Left ventricle myocardium inferior (tissue), 1 donor: ENCODE measurements around the gene LEMD2. TPM values are rescaled to one million over a fixed set of nuclear protein-coding genes. Genes with fewer than 3 reads are reported as not detected.

ENCODE experiments used
- DNase-seq: peaks from one replicate; pipeline ENCODE4 v3.0.0-alpha.2; 2020
- H3K27ac ChIP-seq: fragments of 200-600 bp; replicated peaks from 2 replicates; pipeline ENCODE4 v1.8.0; 2021
- H3K27me3 ChIP-seq: fragments of 200-600 bp; 2 replicates; pipeline ENCODE4 v1.8.0; 2021; ENCODE audit warnings: low read depth
- H3K36me3 ChIP-seq: fragments of 200-600 bp; 2 replicates; pipeline ENCODE4 v1.8.0; 2021
- H3K4me1 ChIP-seq: fragments of 200-600 bp; 2 replicates; pipeline ENCODE4 v1.8.0; 2021
- H3K4me3 ChIP-seq: fragments of 200-600 bp; 2 replicates; pipeline ENCODE4 v1.8.0; 2021; ENCODE audit warnings: mild to moderate bottlenecking, moderate library complexity
- H3K9me3 ChIP-seq: fragments of 200-600 bp; replicated peaks from 2 replicates; pipeline ENCODE4 v1.8.0; 2021
- CTCF ChIP-seq: fragments of 200-600 bp; IDR thresholded peaks from 2 replicates; pipeline ENCODE4 v1.8.0; 2021; ENCODE audit warnings: antibody characterized with exemption, mild to moderate bottlenecking, borderline replicate concordance
- intact Hi-C: fragments of 100-400 bp; cut with micrococcal nuclease; formaldehyde crosslinking; loops from one replicate; pipeline ENCODE4 v1.11.0; 2022
- total RNA-seq: library from RNA; stranded (reverse); fragmentation: NEBNext Ultra II Directional; extraction: Animal tissue kit (Norgen Biotek cat#: 25700); gene quantifications from one replicate; pipeline ENCODE4 v1.2.1, GENCODE V29; 2021
- donor health status: DM: no; HTN: yes; CAD: no; lungs with severe emphysema.

LEMD2 gene
- total RNA-seq, 1 donor from 2014 or later: 22.2 TPM

- Histone ChIP-seq H3K27ac (no peak overlapping the region), H3K9me3 (no peaks in the 10 kb centered on the region), H3K27me3 (peaks cover 86% of the 10 kb centered on the region), H3K36me3 (no peaks in the 10 kb centered on the region), H3K4me3 (no peak overlapping the region), H3K4me1 (no peaks in the 10 kb centered on the region)
- no peak for DNase-seq
- no peak for TF ChIP-seq CTCF
- intact Hi-C loops: no loop called here
Measured at GRCh38 chr6:33797626-33798342, 8.9 kb upstream of the LEMD2 start.

DNA sequence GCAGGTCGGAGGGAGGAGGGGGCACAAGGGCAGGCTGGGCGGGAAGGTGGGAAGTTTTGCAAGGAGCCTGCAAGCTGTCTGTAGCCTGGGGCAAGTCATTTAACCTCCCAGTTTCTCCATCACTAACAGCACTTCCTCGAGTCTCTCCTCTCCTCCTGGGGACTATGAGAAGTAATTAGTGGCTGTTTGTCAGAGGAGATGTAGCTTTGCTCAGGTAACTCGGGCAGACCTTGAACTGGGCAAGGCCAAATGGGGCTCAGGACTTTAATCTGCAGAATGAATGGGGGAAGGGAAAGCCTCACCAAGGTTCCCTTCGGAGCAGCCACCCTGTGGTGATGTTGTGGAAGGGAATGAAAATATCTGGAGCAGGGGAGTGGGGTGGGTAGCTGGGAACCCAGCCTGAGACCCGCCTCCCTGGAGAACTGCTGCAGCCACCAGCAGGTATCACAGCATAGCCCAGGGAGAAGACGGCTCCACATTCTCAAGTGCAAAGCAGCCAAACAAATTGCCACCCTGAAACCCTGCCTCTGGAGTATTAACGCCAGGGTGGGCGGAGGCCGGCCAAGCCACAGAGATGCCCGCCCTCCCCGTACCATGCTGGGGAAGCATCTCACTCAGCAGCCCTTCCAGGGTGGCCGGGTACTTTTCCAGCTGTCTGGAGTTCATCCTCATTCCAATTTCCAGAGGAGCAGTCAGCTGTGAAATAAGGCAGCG, 6.1 kb upstream of the LEMD2 start:
- no peaks in the 10 kb centered on the region for H3K36me3 ChIP-seq
- TF ChIP-seq CTCF: no peak
- no peaks in the 10 kb centered on the region for H3K4me1 ChIP-seq
- no peak overlapping the region for H3K4me3 ChIP-seq
- H3K9me3 ChIP-seq: no peaks in the 10 kb centered on the region
- no peak overlapping the region for H3K27ac ChIP-seq
- peaks cover 59% of the 10 kb centered on the region for H3K27me3 ChIP-seq
- DNase-seq: no peak
- intact Hi-C loops: no loop called here

DNA sequence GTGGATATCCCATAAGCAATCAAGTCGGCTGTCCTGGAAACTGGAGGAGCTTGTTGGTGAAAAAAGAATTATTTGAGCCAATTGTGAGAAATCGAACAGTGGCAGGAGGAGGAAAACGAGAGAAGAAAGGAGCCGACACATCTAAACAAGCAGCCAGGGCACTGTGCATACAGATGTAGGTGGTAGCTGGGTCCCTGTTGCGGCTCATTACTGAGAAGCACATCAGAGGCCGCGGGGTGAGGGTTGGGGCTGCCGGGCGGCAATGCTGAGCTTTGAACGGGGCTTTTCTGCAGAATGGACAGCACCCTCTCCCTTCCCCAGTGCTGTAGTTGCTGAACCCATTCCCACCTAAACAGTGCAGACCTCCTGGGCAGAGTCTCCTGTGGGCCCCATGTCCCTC, 4.1 kb upstream of the LEMD2 start:
- Histone ChIP-seq H3K9me3 (no peaks in the 10 kb centered on the region), H3K27ac (no peak overlapping the region), H3K27me3 (peaks cover 38% of the 10 kb centered on the region), H3K4me1 (peaks cover 14% of the 10 kb centered on the region), H3K36me3 (no peaks in the 10 kb centered on the region), H3K4me3 (no peak overlapping the region)
- intact Hi-C loops: no loop called here
- no peak for DNase-seq
- TF ChIP-seq CTCF: no peak

GRCh38 chr6:33791620-33792019, 2.7 kb upstream of the LEMD2 start:
- Histone ChIP-seq H3K9me3 (no peaks in the 10 kb centered on the region), H3K36me3 (no peaks in the 10 kb centered on the region), H3K4me3 (no peak overlapping the region), H3K27me3 (peaks cover 24% of the 10 kb centered on the region), H3K4me1 (peaks cover 28% of the 10 kb centered on the region), H3K27ac (no peak overlapping the region)
- DNase-seq: no peak
- intact Hi-C loops: no loop called here
- no peak for TF ChIP-seq CTCF

GRCh38 chr6:33790910-33791309, 2.0 kb upstream of the LEMD2 start:
- TF ChIP-seq CTCF: no peak
- Histone ChIP-seq H3K4me3 (no peak overlapping the region), H3K9me3 (no peaks in the 10 kb centered on the region), H3K27me3 (peaks cover 17% of the 10 kb centered on the region), H3K27ac (no peak overlapping the region), H3K4me1 (peaks cover 35% of the 10 kb centered on the region), H3K36me3 (peaks cover 4% of the 10 kb centered on the region)
- intact Hi-C loops: no loop called here
- DNase-seq: no peak
